SU-DHL-6 (cell line): Measurements from ENCODE around the gene AKT1.

ENCODE experiments used
- CTCF ChIP-seq: fragments of 200-600 bp; sonication (generic); IDR thresholded peaks from one replicate; pipeline ENCODE4 v1.5.1; 2017; ENCODE audit warnings: antibody characterized with exemption, mild to moderate bottlenecking, low read length, moderate library complexity; ENCODE audit not compliant: insufficient read depth, poor library complexity, severe bottlenecking
- EZH2phosphoT487 ChIP-seq: fragments of 200-600 bp; sonication (generic), shearing (Covaris generic); conservative IDR thresholded peaks from 2 replicates; pipeline ENCODE4 v1.6.1; 2018; ENCODE audit warnings: mild to moderate bottlenecking, antibody characterized with exemption, low read length, moderate library complexity, mixed read lengths

DNA sequence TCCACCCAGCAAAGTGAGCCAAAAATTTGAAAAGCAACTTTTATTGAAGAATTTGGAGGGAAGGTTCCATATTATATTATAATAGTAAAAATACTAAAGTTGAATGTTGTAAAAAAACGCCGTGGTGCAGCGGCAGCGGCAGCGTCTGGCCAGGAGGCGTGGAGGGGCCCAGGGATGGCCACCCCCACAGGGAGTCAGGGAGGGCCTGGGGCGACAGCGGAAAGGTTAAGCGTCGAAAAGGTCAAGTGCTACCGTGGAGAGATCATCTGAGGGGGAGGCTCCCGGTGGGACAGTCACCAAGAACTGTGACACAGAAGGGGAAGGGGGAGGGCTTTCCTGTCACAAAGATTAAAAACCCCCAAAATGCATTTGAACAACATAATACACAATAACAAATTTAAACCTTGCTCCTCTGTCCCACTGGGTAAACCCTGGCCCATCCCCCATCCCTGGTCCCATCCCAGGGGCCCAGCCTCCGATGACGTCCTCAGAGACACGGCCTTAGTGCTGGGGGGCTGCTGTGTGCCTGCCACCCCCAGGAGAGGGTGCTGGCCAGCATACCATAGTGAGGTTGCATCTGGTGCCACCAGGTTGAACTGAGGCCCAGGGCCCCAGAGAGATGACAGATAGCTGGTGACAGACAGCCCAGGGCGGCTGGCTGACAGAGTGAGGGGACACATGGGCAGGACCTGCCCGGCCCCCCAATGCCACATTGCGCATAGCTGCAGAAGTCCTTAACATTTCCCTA, 26.1 kb downstream of the AKT1 start:
- TF ChIP-seq CTCF: no peak
- no peak for TF ChIP-seq EZH2phosphoT487
